Measurements from ENCODE around the gene PRDX6. TPM values are rescaled to one million over a fixed set of nuclear protein-coding genes. Genes with fewer than 3 reads are reported as not detected.

Gene PRDX6
- total RNA-seq, 1 experiment from 2014 or later: 533 TPM

- Mint-ChIP-seq H3K4me1 (peaks cover 24 to 31% of the 10 kb centered on the region in 2 experiments), H3K27me3 (ENCODE audit: low read depth) (no peaks in the 10 kb centered on the region), H3K9me3 (no peaks in the 10 kb centered on the region), H3K36me3 (ENCODE audit: insufficient read depth in 1 of 3, low read depth in 3 of 3) (no peaks in the 10 kb centered on the region), H3K4me3 (no peak overlapping the region), H3K27ac (peak overlapping the region in 1 of 3 experiments; percentile 17; a peak in 3 of 7 replicates)
- H2BK120ac ChIP-seq (ENCODE audit: low read depth, low read length, poor library complexity, severe bottlenecking): no peak overlapping the region
- no peak overlapping the region for H3K14ac ChIP-seq (ENCODE audit: insufficient read depth, low read length)
- H3K9me3 ChIP-seq (ENCODE audit: control insufficient read depth, low read depth, low read length): no peaks in the 10 kb centered on the region
- H3K18ac ChIP-seq (ENCODE audit: insufficient read length, low read depth, low read length): no peak overlapping the region
- H4K8ac ChIP-seq (replicated peaks; ENCODE audit: insufficient read length, low read depth, low read length): no peak overlapping the region
- no peak overlapping the region for H4K91ac ChIP-seq (ENCODE audit: insufficient read length, low read depth, low read length)
- no peak overlapping the region for H2AFZ ChIP-seq (ENCODE audit: low read length)
- no peak overlapping the region for H4K5ac ChIP-seq (ENCODE audit: insufficient read length, low read depth, low read length)
- DNase-seq: no peak
- H3K56ac ChIP-seq (ENCODE audit: insufficient read length, low read depth, low read length): no peak overlapping the region
- no peak overlapping the region for H3T11ph ChIP-seq (ENCODE audit: low read length)
- no peaks in the 10 kb centered on the region for H3K79me1 ChIP-seq (ENCODE audit: insufficient read depth, low read depth, low read length, poor library complexity, severe bottlenecking)
- H2BK15ac ChIP-seq (ENCODE audit: low read depth, low read length): no peak overlapping the region
- TF ChIP-seq, protein P1, sequence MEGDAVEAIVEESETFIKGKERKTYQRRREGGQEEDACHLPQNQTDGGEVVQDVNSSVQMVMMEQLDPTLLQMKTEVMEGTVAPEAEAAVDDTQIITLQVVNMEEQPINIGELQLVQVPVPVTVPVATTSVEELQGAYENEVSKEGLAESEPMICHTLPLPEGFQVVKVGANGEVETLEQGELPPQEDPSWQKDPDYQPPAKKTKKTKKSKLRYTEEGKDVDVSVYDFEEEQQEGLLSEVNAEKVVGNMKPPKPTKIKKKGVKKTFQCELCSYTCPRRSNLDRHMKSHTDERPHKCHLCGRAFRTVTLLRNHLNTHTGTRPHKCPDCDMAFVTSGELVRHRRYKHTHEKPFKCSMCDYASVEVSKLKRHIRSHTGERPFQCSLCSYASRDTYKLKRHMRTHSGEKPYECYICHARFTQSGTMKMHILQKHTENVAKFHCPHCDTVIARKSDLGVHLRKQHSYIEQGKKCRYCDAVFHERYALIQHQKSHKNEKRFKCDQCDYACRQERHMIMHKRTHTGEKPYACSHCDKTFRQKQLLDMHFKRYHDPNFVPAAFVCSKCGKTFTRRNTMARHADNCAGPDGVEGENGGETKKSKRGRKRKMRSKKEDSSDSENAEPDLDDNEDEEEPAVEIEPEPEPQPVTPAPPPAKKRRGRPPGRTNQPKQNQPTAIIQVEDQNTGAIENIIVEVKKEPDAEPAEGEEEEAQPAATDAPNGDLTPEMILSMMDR (conservative IDR thresholded peaks at IDR 0.05): no peak
- H3K4me1 ChIP-seq (ENCODE audit: insufficient read depth, low read length): peaks cover 6% of the 10 kb centered on the region; the same call in 1 of the 2 replicates
- H3K27me3 ChIP-seq (ENCODE audit: insufficient read depth, low read length): no peaks in the 10 kb centered on the region
- no peak overlapping the region for H2BK5ac ChIP-seq (ENCODE audit: insufficient read length, low read length)
- no CpG with 5 or more reads among the region's 4 CpGs for WGBS (ENCODE audit: extremely low coverage, insufficient read length, low lambda C conversion rate)
- H3K23me2 ChIP-seq (ENCODE audit: insufficient read length, low read depth, low read length, poor library complexity, severe bottlenecking): no peaks in the 10 kb centered on the region
- H2AK5ac ChIP-seq (ENCODE audit: insufficient read length, low read length): no peak overlapping the region
- H3K4ac ChIP-seq (ENCODE audit: low read depth, low read length): no peak overlapping the region
- H3K9ac ChIP-seq (ENCODE audit: extremely low read depth, insufficient read length, low read length): no peak overlapping the region
- no peak overlapping the region for H2BK12ac ChIP-seq (ENCODE audit: insufficient read length, low read depth, low read length)
- no peaks in the 10 kb centered on the region for H3K79me2 ChIP-seq (ENCODE audit: insufficient read depth, low read length)
- no peak overlapping the region for H3K27ac ChIP-seq (ENCODE audit: insufficient read length, low read depth, low read length)
- H2BK20ac ChIP-seq (ENCODE audit: low read depth, low read length, poor library complexity, severe bottlenecking): no peak overlapping the region
- H3K23ac ChIP-seq (ENCODE audit: insufficient read length, low read depth, low read length): no peak overlapping the region
- H4K20me1 ChIP-seq (ENCODE audit: control insufficient read depth, insufficient read depth, insufficient read length): no peaks in the 10 kb centered on the region
- H3K4me2 ChIP-seq (ENCODE audit: insufficient read depth, insufficient read length, low read length): no peak overlapping the region
These were observed 53.9 kb downstream of the PRDX6 start for GRCh38 chr1:173530795-173531693.
